Measurements from ENCODE around the gene GID8.

GRCh38 chr20:62937268-62938104 lies 461 bp upstream of the GID8 start:
- no peak for TF ChIP-seq CTCF (IDR thresholded peaks at IDR 0.05; ENCODE audit: low read depth, low read length, missing input control)
- TF ChIP-seq, protein P1, sequence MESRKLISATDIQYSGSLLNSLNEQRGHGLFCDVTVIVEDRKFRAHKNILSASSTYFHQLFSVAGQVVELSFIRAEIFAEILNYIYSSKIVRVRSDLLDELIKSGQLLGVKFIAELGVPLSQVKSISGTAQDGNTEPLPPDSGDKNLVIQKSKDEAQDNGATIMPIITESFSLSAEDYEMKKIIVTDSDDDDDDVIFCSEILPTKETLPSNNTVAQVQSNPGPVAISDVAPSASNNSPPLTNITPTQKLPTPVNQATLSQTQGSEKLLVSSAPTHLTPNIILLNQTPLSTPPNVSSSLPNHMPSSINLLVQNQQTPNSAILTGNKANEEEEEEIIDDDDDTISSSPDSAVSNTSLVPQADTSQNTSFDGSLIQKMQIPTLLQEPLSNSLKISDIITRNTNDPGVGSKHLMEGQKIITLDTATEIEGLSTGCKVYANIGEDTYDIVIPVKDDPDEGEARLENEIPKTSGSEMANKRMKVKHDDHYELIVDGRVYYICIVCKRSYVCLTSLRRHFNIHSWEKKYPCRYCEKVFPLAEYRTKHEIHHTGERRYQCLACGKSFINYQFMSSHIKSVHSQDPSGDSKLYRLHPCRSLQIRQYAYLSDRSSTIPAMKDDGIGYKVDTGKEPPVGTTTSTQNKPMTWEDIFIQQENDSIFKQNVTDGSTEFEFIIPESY (IDR thresholded peaks at IDR 0.05), result peak; percentile 98
- peak; percentile 64 for TF ChIP-seq SP1 (IDR thresholded peaks at IDR 0.05)
- TF ChIP-seq EGR1 (IDR thresholded peaks at IDR 0.05; ENCODE audit: low read depth in 2 of 2), result peak; percentile 90 to 96
- TF ChIP-seq JUND (IDR thresholded peaks at IDR 0.05), result no peak
- TF ChIP-seq YY1 (IDR thresholded peaks at IDR 0.05), result peak; percentile 99

Measured in liver (tissue), 3 donors.